HG02870 (cell line): Measurements from ENCODE around the gene SLC35G1.

Experiments
- ATAC-seq: cut with Tn5 transposase; IDR thresholded peaks from one replicate; pipeline ENCODE4 v1.9.1; 2021; ENCODE audit warnings: mild to moderate bottlenecking, moderate library complexity; ENCODE audit not compliant: unreplicated experiment

Gene SLC35G1, protein sequence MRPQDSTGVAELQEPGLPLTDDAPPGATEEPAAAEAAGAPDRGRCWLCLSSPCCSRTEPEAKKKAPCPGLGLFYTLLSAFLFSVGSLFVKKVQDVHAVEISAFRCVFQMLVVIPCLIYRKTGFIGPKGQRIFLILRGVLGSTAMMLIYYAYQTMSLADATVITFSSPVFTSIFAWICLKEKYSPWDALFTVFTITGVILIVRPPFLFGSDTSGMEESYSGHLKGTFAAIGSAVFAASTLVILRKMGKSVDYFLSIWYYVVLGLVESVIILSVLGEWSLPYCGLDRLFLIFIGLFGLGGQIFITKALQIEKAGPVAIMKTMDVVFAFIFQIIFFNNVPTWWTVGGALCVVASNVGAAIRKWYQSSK

DNA sequence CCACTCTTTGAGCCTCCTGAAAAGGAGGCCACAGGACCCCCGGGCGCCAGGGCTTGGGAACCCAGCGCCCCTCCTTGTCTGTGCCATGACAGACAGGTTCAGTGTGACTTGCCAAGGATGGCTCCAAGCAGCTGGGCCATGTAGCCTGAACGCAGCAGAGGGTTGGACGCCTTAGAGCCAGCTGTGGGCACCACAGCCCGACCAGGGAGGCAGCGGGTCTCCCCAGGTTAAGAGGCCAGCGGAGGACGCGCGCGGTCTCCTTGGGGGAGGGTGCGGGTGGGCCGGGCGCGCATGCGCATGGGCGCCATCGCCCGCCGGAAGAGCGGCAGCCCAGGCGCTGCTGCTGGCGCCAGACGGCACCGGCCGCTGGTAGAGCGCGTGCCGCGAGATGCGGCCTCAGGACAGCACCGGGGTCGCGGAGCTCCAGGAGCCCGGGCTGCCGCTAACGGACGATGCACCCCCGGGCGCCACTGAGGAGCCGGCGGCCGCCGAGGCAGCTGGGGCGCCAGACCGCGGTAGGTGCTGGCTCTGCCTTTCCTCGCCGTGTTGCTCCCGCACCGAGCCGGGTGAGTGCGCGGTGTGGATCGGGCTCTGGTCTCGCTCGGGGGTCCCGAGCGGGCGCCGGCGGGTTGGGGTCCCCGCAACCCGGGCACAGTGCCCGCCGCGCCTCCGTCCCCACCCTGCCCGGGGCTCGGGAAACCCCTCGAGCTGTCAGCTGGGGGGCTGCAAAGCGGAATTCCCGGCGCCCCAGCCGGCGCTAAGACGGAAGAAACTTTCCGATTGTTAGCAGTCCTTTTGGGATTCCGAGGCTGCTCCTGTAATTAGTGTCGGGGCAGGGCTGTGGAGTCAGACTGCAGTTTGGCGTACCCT lies at the start of gene SLC35G1:
Gene SLC35G1 (plus strand): TSS at position 333 of the 870 bp plus-strand sequence. CDS start 56 bp downstream, at position 389.
- ATAC-seq: peak; percentile 85

DNA sequence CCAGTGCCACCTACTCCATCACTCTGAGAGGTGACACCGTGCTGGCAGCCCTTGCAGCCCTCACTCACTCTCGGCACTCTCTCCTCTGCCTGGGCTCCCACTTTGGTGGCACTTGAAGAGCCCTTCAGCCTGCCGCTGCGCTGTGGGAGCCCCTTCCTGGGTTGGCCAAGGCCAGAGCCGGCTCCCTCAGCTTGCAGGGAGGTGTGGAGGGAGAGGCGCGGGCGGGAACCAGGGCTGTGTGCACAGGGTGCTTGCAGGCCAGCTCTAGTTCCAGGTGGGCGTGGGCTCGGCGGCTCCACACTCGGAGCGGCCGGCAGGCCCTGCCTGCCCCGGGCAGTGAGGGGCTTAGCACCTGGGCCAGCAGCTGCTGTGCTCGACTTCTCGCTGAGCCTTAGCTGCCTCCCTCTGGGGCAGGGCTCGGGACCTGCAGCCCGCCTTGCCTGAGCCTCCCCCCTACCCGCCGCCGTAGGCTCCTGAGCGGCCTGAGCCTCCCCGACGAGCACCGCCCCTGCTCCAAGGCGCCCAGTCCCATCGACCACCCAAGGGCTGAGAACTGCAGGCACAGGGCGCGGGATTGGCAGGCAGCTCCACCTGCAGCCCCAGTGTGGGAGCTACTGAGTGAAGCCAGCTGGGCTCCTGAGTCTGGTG lies 48.7 kb upstream of the SLC35G1 start:
- ATAC-seq: no peak

DNA sequence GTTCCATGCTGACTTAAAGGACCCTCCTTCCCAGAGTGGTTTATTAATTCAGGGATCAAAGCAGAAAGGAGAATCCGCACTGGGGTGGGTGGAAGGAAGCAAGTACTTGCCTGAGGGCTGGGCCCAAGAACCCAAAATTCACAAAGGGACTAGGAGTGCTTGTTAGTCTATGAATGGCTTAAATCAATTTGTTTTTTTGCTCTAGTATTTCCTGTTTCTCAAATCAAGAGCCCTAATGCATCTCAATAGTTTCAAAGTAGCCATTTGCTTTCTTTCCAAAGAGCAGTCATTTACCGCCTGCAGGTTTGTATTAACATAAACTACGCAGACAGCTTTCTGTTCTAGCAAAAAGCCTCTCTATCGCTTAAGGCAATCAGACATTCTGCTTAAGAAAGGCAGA lies 44.2 kb upstream of the SLC35G1 start:
- ATAC-seq: no peak

DNA sequence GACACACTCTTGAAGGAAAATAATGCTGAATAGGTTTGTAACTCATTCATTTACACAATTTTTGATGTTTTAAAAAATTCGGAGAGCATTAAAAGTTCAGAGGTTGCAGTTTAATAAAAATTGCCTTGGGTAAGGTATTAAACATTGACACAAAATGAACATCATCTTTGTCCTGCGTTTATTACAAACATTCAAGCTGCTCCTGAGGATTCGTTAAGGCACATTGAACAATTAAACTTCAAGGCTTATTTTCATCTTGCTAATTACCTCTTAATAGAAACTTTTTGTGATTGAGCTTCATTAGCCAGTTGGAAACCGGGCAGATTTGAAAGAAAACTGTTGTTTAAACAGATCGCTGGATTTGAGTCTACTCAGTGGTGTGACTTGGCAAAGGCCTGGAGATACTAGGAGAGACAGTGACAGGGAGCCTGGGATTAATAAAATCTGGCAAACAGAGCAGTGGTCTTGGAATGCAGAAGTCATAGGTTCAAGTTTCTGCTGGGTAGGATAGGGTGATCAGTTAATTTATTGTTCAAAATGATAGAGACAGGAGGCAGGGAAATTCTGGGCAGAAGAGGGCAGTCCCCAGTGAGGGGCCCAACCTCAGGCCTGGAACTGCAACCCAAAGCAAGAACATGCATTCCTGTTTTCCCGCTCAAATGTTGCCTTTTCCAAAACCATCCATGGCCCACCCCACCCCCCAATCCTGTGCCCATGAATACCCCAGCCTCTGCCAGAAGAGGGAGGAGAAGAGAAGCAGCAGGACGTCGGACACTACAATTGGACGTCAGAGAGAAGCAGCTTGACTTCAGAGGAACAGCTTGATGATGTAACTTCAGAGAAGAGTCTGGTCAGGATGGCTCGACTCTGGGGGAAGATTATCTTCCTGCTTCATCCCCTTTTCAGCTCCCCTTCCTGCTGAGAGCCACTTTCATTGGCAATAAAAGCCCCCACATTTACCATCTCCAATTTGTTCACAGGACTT lies 43.5 kb upstream of the SLC35G1 start:
- no peak for ATAC-seq

DNA sequence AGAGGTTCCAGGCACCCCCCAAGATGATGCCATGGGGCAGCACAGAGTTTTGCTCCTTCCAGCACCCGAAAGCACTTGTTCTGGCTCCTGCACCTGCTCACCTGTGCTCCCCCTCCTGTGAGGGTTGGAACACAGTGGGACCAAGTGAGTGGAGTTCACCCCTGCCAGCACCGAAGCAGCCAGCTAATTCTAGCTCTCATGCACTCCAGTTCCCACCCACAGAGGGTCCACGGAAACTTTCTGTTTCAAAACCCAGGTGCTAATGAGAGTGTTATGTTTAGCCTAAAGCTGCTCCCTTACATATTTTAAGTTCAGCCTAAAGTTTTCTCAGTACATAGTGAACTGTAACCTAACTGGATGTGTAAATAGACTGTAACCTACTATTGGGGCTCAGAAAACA lies 42.6 kb upstream of the SLC35G1 start:
- no peak for ATAC-seq

DNA sequence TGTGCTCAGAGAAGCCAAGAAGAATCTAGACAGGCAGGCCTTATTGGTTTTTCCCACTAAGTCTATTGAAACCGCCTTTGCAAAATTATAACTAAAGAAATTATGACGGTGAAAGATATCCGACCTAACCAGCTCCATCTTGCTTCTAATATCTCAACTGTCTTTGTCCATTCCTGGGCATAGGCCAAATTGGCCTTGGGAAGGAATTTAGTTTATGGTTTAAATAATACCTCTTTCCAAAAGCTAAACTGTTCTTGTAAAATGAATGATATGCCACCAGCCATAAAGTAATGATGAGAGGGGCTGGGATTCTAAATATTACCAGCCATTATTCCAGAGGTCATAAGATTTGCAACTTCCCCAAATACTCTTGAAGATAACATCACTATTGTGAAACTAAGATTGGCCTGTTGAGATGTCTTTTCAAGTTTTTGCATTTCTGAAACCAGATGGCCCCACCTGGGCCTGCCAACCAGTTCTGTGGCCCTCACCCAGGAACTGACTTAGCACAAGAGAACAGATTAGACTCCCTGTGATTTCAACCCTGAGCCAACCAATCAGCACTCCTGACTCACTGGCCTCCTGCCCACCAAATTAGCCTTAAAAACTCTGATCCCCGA lies 41.2 kb upstream of the SLC35G1 start:
- ATAC-seq: no peak

DNA sequence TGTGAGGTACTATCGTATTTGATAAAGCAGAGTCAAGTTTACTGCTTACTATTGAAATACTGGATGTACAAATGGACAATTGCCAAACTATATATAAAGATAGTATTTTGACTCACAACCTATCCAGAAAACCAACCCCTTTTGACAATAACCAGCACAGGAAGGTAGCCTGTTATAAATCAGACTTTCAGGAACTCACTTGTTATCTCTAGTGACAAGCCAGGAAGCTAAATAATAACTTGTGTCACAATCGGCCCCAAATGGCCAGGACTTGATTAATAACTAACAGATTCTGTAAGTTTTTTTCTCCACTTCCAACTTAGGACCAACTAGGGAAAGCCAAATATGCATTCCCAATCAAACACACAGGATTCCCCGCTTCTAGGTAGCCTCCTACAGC lies 38.8 kb upstream of the SLC35G1 start:
- ATAC-seq: no peak

DNA sequence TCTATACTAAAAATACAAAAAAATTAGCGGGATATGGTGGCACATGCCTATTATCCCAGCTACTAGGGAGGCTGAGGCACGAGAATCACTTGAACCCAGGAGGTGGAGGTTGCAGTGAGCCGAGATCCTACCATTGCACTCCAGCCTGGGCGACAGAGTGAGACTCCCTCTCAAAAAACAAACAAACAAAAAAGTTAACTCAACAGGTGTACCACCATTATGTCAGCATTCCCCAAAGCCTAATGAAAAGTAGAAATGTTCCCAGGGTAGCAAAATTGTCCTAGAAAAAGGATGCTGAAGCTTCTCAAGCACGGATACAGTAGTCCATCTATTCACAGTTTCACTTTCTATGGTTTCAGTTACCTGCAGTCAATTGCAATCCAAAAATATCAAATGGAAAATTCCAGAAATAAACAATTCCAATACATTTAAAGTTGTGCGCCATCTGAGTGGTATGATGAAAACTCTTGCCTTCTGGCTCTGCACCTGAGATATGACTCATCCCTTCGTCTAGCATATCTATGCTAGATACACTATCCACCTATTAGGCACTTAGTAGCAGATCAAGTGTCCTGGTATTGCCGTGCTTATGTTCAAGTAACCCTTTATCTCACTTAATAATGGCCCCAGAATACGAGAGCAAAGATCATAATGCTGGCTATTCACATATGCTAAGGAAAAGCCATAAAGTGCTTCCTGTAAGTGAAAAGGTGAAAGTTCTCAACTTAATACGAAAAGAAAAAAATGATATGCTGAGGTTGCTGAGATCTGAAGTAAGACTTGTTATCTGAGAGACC lies 37.2 kb upstream of the SLC35G1 start:
- no peak for ATAC-seq

DNA sequence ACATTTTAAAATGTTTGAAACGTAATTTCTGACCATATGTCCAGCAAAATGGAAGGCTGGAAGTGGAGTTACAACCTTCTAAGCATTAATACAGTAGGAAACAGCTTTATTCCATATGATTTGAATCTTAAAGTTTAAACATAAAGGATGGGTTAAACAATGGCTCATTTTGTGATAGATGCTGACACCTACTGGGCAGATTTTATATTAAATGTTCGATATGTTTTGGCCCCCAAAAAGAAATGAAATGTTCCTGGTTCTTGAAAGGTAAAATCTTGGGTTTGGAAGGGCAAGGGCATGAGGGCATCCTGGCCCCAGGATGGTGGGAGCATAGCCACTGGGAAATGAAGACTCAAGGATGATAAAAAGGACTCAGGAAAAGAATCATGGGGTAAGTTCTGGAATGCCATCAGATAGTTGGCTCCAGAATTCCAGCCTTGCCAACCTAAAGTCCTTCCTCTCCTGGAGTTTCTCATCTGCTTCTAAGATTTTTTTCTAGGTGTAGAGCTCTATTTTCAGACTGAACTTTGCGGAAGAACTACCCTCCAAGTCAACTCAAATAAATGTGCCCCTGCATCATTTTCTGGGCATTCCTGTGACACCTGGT lies 34.6 kb upstream of the SLC35G1 start:
- no peak for ATAC-seq

DNA sequence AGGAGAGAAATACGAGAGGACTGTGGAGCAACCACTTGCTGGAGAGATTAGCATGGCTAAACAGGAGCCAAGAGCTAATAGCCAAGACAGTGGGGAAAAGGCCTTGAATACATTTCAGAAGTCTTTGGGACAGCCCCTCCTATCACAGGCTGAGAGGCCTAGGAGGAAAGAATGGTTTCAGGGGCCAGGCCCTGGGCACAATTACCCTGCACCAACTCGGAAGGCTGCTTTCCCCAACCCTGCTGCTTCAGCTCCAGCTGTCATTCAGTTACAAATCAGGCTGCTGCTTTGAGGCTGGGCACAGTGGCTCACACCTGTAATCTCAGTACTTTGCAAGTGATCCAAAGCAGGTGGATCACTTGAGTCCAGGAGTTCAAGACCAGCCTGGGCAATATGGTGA lies 32.0 kb upstream of the SLC35G1 start:
- no peak for ATAC-seq

DNA sequence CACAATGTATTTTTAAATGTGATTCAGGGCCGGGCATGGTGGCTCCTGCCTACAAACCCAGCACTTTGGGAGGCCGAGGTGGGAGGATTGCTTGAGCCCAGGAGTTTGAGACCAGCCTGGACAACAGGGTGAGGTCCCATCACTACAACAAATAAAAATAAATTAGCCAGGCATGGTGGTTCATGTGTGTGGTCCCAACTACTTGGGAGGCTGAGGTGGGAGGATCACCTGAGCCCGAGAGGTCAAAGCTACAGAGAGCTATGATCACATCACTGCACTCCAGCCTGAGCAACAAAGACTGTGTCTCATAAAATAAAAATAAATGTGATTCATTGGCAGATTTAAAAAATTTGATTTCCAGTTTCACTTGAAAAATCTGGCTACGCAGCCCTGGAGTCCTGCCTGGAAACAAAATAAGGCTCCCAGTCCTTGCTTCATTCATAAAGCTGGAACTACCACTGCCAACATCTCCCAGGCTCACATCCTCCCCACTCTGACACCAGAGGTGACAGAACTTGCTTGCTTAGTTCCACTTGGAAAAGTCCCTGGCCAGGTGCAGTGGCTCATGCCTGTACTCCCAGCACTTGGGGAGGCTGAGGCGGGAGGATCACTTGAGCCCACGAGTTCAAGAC lies 27.9 kb upstream of the SLC35G1 start:
- no peak for ATAC-seq

DNA sequence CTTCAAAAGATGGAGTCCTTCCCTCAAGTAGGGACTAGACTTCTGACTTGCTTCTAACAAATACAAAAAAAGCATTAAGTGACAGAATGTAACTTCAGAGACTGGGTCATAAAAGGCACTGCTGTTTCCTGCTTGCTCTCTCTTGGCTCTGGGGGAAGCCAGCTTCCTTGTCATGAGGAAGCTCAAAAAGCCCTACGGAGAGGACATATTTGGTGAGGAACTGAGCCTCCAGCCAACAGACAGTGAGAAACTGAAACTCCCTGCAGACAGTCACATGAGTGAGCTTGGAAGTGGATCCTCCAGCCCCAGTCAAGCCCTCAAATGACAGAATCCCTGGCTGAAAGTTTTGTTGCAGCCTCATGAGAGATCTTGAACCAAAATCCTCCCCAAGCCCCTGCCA lies 26.3 kb upstream of the SLC35G1 start:
- ATAC-seq: no peak

DNA sequence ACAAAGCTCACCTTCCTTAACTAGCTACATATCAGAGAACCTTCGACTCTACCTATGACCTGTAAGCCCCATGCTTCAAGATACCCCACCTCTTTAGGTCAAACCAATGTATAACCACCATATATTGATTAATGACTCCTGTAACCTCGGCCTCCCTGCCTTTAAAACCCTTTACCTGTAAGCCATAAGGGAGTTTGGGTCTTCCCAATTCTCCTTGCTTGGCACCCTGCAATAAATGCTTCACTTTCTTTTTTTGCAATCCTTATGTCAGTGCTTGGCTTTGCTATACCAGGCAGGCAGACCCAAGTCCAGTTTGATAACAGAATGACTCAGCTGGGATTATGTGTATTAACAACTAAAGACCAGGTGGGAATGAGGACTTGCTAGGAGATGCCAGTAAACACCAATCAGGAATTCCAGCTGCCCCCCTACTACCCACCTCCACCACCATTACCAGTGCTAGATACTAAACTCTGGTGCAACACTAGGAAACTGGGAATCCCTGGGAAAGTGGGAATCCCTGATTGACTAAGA lies 22.0 kb upstream of the SLC35G1 start:
- ATAC-seq: no peak

DNA sequence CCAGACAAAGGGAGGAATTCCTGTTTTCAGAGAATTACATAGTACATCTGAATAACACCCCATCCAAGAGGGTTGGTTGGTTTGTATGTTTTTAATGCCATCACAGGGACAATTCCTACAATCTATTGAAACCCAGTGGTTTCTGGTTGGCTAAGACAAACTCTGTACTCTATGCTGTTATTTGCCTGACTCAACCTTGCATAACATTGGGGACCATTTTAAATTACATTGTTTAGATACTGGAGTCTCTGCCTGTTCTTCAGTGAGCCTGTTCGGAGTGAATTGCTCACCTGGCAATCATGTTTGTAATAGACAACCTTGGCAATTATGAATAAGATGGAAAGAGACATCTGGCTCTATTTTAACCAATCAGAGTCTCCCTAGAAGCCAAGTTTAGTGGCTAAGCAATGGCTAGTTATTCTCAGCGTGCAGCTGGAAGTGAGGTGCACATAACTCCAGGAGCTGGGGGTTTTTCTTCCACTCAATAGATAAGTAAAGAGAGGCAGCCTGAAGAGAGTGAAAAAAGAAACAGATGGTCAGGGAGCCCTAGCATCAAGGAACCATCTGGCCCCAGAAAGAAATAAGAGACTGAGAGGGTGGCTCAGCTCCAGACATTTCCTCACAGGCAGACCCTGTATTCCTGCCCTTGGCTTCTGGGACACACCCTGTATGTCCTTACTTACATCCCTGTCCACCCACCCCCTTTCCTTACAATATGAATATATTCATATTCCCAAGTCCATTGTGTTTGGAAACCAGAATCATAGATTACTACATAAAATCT lies 21.2 kb upstream of the SLC35G1 start:
- no peak for ATAC-seq

DNA sequence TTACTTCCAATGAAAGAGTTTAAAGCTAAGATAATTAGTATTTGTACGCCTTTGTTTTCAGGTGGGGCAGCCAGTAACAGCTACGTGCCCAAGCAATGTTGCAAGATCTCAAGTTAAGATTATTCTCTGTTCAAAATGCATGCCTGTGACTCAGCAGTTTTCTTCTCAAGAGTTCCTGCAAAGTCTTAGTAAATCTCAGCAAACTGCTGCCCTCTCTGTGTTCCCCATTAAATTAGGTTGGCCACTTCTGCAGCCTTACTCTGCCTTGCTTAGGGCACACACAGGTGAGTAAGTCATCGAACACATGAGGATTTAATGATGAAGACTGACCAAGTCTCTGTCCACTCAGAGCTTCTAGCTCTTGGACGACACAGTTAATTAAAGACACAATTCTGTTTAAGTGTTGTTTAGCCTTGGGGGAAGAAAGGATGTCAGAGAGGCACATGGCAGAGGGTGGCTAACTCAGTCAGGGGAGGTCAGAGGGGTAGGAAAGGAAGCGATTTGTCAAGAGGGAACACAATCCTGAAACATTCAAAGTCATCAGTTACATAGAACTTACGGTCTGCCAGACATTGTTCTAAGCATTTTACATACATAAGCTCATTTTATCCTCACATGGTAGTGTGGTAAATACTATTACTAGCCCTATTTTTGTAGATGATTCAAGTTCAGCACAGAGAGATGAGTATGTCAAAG lies 20.2 kb upstream of the SLC35G1 start:
- ATAC-seq: no peak

DNA sequence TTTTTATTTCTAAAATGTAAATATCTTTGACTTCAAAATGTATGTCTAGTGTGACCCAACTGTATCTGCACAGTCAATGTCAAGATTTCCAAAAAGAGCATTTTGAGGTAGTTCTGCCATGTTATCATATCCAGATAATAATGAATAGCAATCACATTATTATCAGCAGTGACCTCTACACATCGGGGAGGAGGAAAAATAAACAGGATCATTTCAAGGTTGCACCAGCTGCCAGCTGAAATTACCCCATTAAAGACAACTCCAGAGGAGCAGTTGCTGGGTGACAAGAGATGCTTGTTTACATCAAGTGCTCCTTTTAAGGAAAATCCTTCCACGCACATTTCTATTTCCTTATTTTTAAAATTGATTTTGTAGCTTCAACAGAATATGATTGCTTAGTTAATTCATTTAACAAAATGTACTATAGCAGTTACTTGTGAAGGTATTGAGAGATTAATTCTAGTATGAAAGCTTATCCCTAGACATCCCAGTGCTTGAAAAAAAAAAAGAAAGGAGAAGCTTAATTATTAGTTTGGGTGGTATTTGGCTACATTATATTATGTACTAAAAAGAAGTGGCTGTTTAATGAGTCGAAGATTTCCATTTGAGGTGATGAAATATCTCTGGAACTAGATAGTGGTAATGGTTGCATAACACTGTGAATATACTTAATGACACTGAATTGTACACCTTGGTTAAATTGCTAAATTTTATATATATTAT lies 19.3 kb upstream of the SLC35G1 start:
- no peak for ATAC-seq
